AG09319 (cell line): ENCODE measurements around the gene BANF2.
A peak's percentile ranks its signal among the peaks of the same experiment; 100 is the strongest.
"Not testable (repeated sequence)": the region's sequence is repeated elsewhere in the genome, so short reads cannot be mapped to it uniquely, and the experiment has no call there.

Experiments
- DNase-seq: peaks from one replicate; pipeline ENCODE4 v3.0.0-alpha.2; 2010; ENCODE audit warnings: low read depth; ENCODE audit errors: extremely low read depth
- CTCF ChIP-seq: IDR thresholded peaks from 2 replicates; pipeline ENCODE4 v1.5.1; 2011; ENCODE audit warnings: low read depth, mild to moderate bottlenecking, inconsistent platforms, low read length, moderate library complexity

The BANF2 gene

GRCh38 chr20:17654649-17655285 lies 45.0 kb upstream of the BANF2 start:
- DNase-seq: no peak
- peak; percentile 73 for TF ChIP-seq CTCF

GRCh38 chr20:17655286-17655651 lies 44.5 kb upstream of the BANF2 start:
- no peak for TF ChIP-seq CTCF
- no peak for DNase-seq

- TF ChIP-seq CTCF: no peak
These were observed 43.8 kb upstream of the BANF2 start for GRCh38 chr20:17655865-17656479.

GRCh38 chr20:17657079-17657825 lies 42.5 kb upstream of the BANF2 start:
- TF ChIP-seq CTCF: no peak
- no peak for DNase-seq

More at GRCh38 chr20:17655865-17656479, 43.8 kb upstream of the BANF2 start:
- no peak for DNase-seq

GRCh38 chr20:17657898-17658647 lies 41.7 kb upstream of the BANF2 start:
- no peak for TF ChIP-seq CTCF
- no peak for DNase-seq

GRCh38 chr20:17658648-17658993 lies 41.1 kb upstream of the BANF2 start:
- no peak for DNase-seq
- no peak for TF ChIP-seq CTCF

- DNase-seq: not testable (repeated sequence)
These were observed 40.4 kb upstream of the BANF2 start for GRCh38 chr20:17659344-17659743.
